H1 (cell line): Measurements from ENCODE around the gene ARMC9. TPM values are rescaled to one million over a fixed set of nuclear protein-coding genes. Genes with fewer than 3 reads are reported as not detected.

Source experiments
- CTCF ChIA-PET: fragments of 300-600 bp; sonication (Branson Sonifier 250); formaldehyde crosslinking; loops from one replicate; lab custom pipeline; 2021; ENCODE audit not compliant: partially characterized antibody; lab: Charles Lee
- POLR2A ChIA-PET: fragments of 300-600 bp; sonication (Branson Sonifier 250); formaldehyde crosslinking; loops from one replicate; lab custom pipeline; 2021; ENCODE audit warnings: inconsistent platforms; ENCODE audit not compliant: partially characterized antibody; lab: Charles Lee
- DNase-seq, 2 experiments: peaks; one replicate each; pipeline versions ENCODE4 v3.0.0 to v3.0.0-alpha.2; 2010 to 2022; ENCODE audit warnings: low spot score in 2 of 2, low read depth in 1 of 2, mixed read lengths in 1 of 2
- FAIRE-seq: peaks from 2 replicates; lab custom pipeline; 2011; peaks lifted over from hg19 to GRCh38; lab: Jason Lieb, UNC
- H2AFZ ChIP-seq: 2 replicates; pipeline ENCODE4 v1.8.1; 2012; ENCODE audit warnings: low read length, inconsistent platforms
- H2AK5ac ChIP-seq: 2 replicates; pipeline ENCODE4 v1.6.1; 2013; ENCODE audit warnings: low read depth, low read length
- H2BK120ac ChIP-seq: replicated peaks from 2 replicates; pipeline ENCODE3; 2013; ENCODE audit warnings: low read depth, low read length, inconsistent platforms
- H2BK12ac ChIP-seq: 2 replicates; pipeline ENCODE4 v1.6.1; 2013; ENCODE audit warnings: low read depth, low read length
- H2BK15ac ChIP-seq: 2 replicates; pipeline ENCODE4 v1.6.1; 2013; ENCODE audit warnings: low read length
- H2BK20ac ChIP-seq: 2 replicates; pipeline ENCODE4 v1.6.1; 2013; ENCODE audit warnings: low read length
- H2BK5ac ChIP-seq: 2 replicates; pipeline ENCODE4 v1.6.1; 2013; ENCODE audit warnings: low read depth, low read length
- H3K14ac ChIP-seq: 2 replicates; pipeline ENCODE4 v1.6.1; 2013; ENCODE audit warnings: inconsistent platforms; ENCODE audit not compliant: insufficient read length
- H3K18ac ChIP-seq: 2 replicates; pipeline ENCODE4 v1.6.1; 2013; ENCODE audit warnings: low read length; ENCODE audit errors: extremely low read depth
- H3K23ac ChIP-seq: 2 replicates; pipeline ENCODE4 v1.6.1; 2013; ENCODE audit warnings: inconsistent platforms; ENCODE audit not compliant: insufficient read length
- H3K23me2 ChIP-seq: 2 replicates; pipeline ENCODE4 v1.6.1; 2013; ENCODE audit warnings: low read depth, low read length
- H3K27ac ChIP-seq: 2 replicates; pipeline ENCODE4 v1.6.1; 2011; ENCODE audit warnings: low read depth, low read length, inconsistent platforms
- H3K27me3 ChIP-seq, 4 experiments: replicated peaks in 1 of 4; 1 replicate in 1 of 4; 2 replicates in 3 of 4; pipeline versions ENCODE4 v1.6.1 to v1.8.1; 2011 to 2013; ENCODE audit warnings: low read length in 3 of 4, mild to moderate bottlenecking in 3 of 4, inconsistent platforms in 2 of 4, mixed read lengths in 2 of 4, moderate library complexity in 1 of 4; ENCODE audit not compliant: control insufficient read depth in 3 of 4, insufficient read depth in 3 of 4; ENCODE audit errors: extremely low read depth in 1 of 4
- H3K36me3 ChIP-seq, 4 experiments: 2 replicates each; pipeline versions ENCODE4 v1.6.1 to v1.8.1; 2011 to 2013; ENCODE audit warnings: mild to moderate bottlenecking in 4 of 4, low read length in 3 of 4, moderate library complexity in 2 of 4, control low read depth in 1 of 4, inconsistent platforms in 1 of 4; ENCODE audit not compliant: insufficient read depth in 4 of 4, control insufficient read depth in 2 of 4
- H3K4ac ChIP-seq: replicated peaks from 2 replicates; pipeline ENCODE3; 2013; ENCODE audit warnings: low read length, low read depth, mixed read lengths, inconsistent platforms; ENCODE audit not compliant: insufficient read length
- H3K4me1 ChIP-seq, 4 experiments: replicated peaks in 1 of 4; 1 replicate in 1 of 4; 2 replicates in 3 of 4; pipeline versions ENCODE4 v1.6.1 to v1.8.1; 2011 to 2013; ENCODE audit warnings: low read length in 3 of 4, inconsistent platforms in 2 of 4, mixed read lengths in 1 of 4; ENCODE audit not compliant: insufficient read depth in 4 of 4, control insufficient read depth in 3 of 4
- H3K4me2 ChIP-seq, 2 experiments: 2 replicates each; pipeline versions ENCODE4 v1.6.1 to v1.8.1; 2011 to 2013; ENCODE audit warnings: low read depth in 2 of 2, low read length in 2 of 2, control low read depth in 1 of 2, inconsistent platforms in 1 of 2, mild to moderate bottlenecking in 1 of 2; ENCODE audit not compliant: insufficient read depth in 1 of 2
- H3K4me3 ChIP-seq, 4 experiments: fragments of 200-600, 300-600 bp in 1 of 4; sonication (generic), shearing (Covaris generic), sonication (Bioruptor Twin) in 1 of 4; 2 replicates each; pipeline versions ENCODE4 v1.5.1 to v1.8.1; 2011 to 2016; ENCODE audit warnings: low read length in 4 of 4, low read depth in 3 of 4, control low read depth in 2 of 4, inconsistent platforms in 2 of 4, mild to moderate bottlenecking in 2 of 4, mixed read lengths in 1 of 4, moderate library complexity in 1 of 4; ENCODE audit not compliant: insufficient read depth in 2 of 4; ENCODE audit errors: extremely low read depth in 1 of 4
- H3K56ac ChIP-seq: replicated peaks from 2 replicates; pipeline ENCODE3; 2013; ENCODE audit warnings: low read depth, mild to moderate bottlenecking, mixed read lengths, low read length, inconsistent platforms; ENCODE audit not compliant: insufficient read length
- H3K79me1 ChIP-seq: 2 replicates; pipeline ENCODE4 v1.6.1; 2013; ENCODE audit warnings: low read depth, low read length, control low read depth
- H3K79me2 ChIP-seq, 2 experiments: 2 replicates each; pipeline versions ENCODE4 v1.6.1 to v1.8.1; 2012 to 2013; ENCODE audit warnings: low read length in 2 of 2, mild to moderate bottlenecking in 2 of 2, inconsistent platforms in 1 of 2; ENCODE audit not compliant: insufficient read depth in 2 of 2, control insufficient read depth in 1 of 2
- H3K9ac ChIP-seq, 4 experiments: replicated peaks in 1 of 4; 1 replicate in 1 of 4; 2 replicates in 3 of 4; pipeline versions ENCODE4 v1.6.1 to v1.8.1; 2011 to 2013; ENCODE audit warnings: low read depth in 3 of 4, low read length in 3 of 4, control low read depth in 2 of 4, mild to moderate bottlenecking in 2 of 4, moderate library complexity in 2 of 4, inconsistent platforms in 1 of 4; ENCODE audit errors: extremely low read depth in 1 of 4
- H3K9me3 ChIP-seq, 2 experiments: 2 replicates each; pipeline versions ENCODE4 v1.6.1 to v1.8.1; 2012 to 2013; ENCODE audit warnings: mild to moderate bottlenecking in 2 of 2, moderate library complexity in 2 of 2, control low read depth in 1 of 2, inconsistent platforms in 1 of 2, low read depth in 1 of 2, low read length in 1 of 2, mixed read lengths in 1 of 2; ENCODE audit not compliant: insufficient read depth in 2 of 2
- H4K20me1 ChIP-seq, 2 experiments: replicated peaks in 1 of 2; 2 replicates each; pipeline versions ENCODE3 to v1.8.1; 2011 to 2013; ENCODE audit warnings: inconsistent platforms in 2 of 2, low read length in 2 of 2, mild to moderate bottlenecking in 1 of 2; ENCODE audit not compliant: insufficient read depth in 2 of 2, control insufficient read depth in 1 of 2
- H4K5ac ChIP-seq: 2 replicates; pipeline ENCODE4 v1.6.1; 2013; ENCODE audit warnings: low read length, low read depth, mixed read lengths, inconsistent platforms; ENCODE audit not compliant: insufficient read length
- H4K8ac ChIP-seq: 2 replicates; pipeline ENCODE4 v1.8.0; 2013; ENCODE audit warnings: mild to moderate bottlenecking, moderate library complexity, low read length, inconsistent platforms; ENCODE audit not compliant: insufficient read depth; ENCODE audit errors: extremely low read depth
- H4K91ac ChIP-seq: replicated peaks from 2 replicates; pipeline ENCODE3; 2013; ENCODE audit warnings: low read length, mixed read lengths, inconsistent platforms; ENCODE audit not compliant: insufficient read length
- CHD1 ChIP-seq: IDR thresholded peaks from 2 replicates; pipeline ENCODE4 v1.6.1; 2012; ENCODE audit warnings: low read depth, low read length, improper control_type of control experiment
- GABPA ChIP-seq: IDR thresholded peaks from 2 replicates; pipeline ENCODE4 v1.6.1; 2011; ENCODE audit warnings: mild to moderate bottlenecking, low read length, moderate library complexity, borderline replicate concordance; ENCODE audit not compliant: insufficient read depth
- JUND ChIP-seq: IDR thresholded peaks from 2 replicates; pipeline ENCODE4 v1.6.1; 2011; ENCODE audit warnings: mild to moderate bottlenecking, improper control_type of control experiment, low read length
- KDM5A ChIP-seq: fragments of 200-600 bp; IDR thresholded peaks from 2 replicates; pipeline ENCODE4 v1.7.1; 2012; ENCODE audit warnings: mild to moderate bottlenecking, low read length, inconsistent platforms, mixed read lengths
- MAFK ChIP-seq: IDR thresholded peaks from 2 replicates; pipeline ENCODE4 v1.6.1; 2012; ENCODE audit warnings: low read depth, mild to moderate bottlenecking, improper control_type of control experiment, low read length
- NRF1 ChIP-seq: IDR thresholded peaks from 2 replicates; pipeline ENCODE4 v1.6.1; 2011; ENCODE audit warnings: mild to moderate bottlenecking, low read depth, low read length, improper control_type of control experiment
- WGBS, 2 experiments: shearing (Covaris generic) in 1 of 2; methylation state at CpG; one replicate each; pipeline versions ENCODE4 v1.1.6 to v1.1.7; 2013 to 2015; ENCODE audit warnings: low lambda C conversion rate in 2 of 2, mixed read lengths in 2 of 2, inconsistent platforms in 1 of 2, low coverage in 1 of 2, missing lambda C conversion rate in 1 of 2; ENCODE audit not compliant: insufficient replicate concordance in 2 of 2, insufficient coverage in 1 of 2, insufficient read length in 1 of 2; ENCODE audit errors: extremely low coverage in 1 of 2, missing lambda C conversion rate in 1 of 2; 5-methylcytosine and 5-hydroxymethylcytosine counted together
- polyA plus RNA-seq, 7 experiments: library from polyadenylated mRNA; depleted of rRNA in 3 of 7; stranded (reverse) in 5 of 7; unstranded in 2 of 7; fragments of >200 nt in 5 of 7; fragments of 200-250 nt in 2 of 7; gene quantifications; 1 replicate in 5 of 7; 2 replicates in 1 of 7; 4 replicates in 1 of 7; pipeline versions ENCODE4 v1.2.1 to v1.2.3, GENCODE V29; 2011 to 2013; ENCODE audit warnings: missing spikeins in 2 of 7, mixed read lengths in 2 of 7
- total RNA-seq: library from RNA; stranded (reverse); fragmentation: NEBNext Ultra II Directional; extraction: Animal tissue kit (Norgen Biotek cat#: 25700); gene quantifications from 2 replicates; pipeline ENCODE4 v1.2.1, GENCODE V29; 2021

ARMC9 gene
- total and polyA plus RNA-seq, 2 of the 8 experiments (the other 6 are each of a cell fraction or from before 2014, with no cell fraction given), result 23.2 to 36.1 TPM

DNA sequence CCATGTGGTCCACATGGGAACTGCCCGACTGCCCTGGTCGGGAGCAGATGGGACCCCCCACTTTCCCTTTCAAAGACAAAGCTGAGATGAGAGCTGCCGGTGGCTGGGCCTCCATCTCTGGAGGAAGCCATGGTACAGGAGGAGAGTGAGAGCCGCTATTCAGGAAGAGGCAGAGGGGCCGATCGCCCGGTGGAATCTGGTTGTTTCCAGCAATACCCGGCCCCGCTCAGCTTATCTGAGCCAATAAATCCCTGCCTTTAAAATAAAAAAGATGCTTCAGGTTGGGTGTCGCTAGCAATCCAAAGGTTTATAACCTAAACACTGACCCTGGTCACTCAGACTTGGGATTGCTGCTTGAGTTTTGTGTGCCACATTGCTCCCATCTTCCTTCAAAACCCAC is 181.9 kb downstream of the ARMC9 start:
- Histone ChIP-seq H2AFZ (no peak overlapping the region), H3K14ac (no peak overlapping the region), H3K27me3 (no peaks in the 10 kb centered on the region; a peak in 2 of 7 replicates), H3K56ac (no peak overlapping the region), H4K5ac (no peak overlapping the region), H4K91ac (peak overlapping the region; percentile 75), H3K23ac (no peak overlapping the region), H4K20me1 (no peaks in the 10 kb centered on the region), H2BK20ac (peak overlapping the region; percentile 98), H2AK5ac (peak overlapping the region; percentile 43; the same call in 1 of the 2 replicates), H3K27ac (no peak overlapping the region), H4K8ac (no peak overlapping the region), H2BK5ac (peak overlapping the region; percentile 48; the same call in 1 of the 2 replicates), H3K79me2 (no peaks in the 10 kb centered on the region), H3K23me2 (peaks cover 8% of the 10 kb centered on the region; the same call in 1 of the 2 replicates), H3K9ac (no peak overlapping the region), H3K4ac (peak overlapping the region; percentile 55), H3K4me1 (peaks cover 4 to 15% (median 8%) of the 10 kb centered on the region in 4 experiments), H2BK120ac (no peak overlapping the region), H3K36me3 (no peaks in the 10 kb centered on the region), H3K4me3 (no peak overlapping the region), H2BK15ac (peak overlapping the region; percentile 48; the same call in 1 of the 2 replicates), H3K79me1 (no peaks in the 10 kb centered on the region), H3K4me2 (no peak overlapping the region), H2BK12ac (peak overlapping the region; percentile 98), H3K9me3 (peaks cover 0 to 3% of the 10 kb centered on the region in 2 experiments; a peak in 1 of 4 replicates), H3K18ac (peak overlapping the region; percentile 66; the same call in 1 of the 2 replicates)
- DNase-seq, result no peak
- POLR2A ChIA-PET, result interaction anchor here (1.2 kb wide), 1 partner anchor 73 kb away, joined by 5 read pairs; no protein-coding TSS in a partner anchor
- WGBS, 2 experiments, result 96% methylated on average over 10 of the region's 10 CpGs; no CpG with 5 or more reads in 1 of the 2 experiments
- no peak for FAIRE-seq
- TF ChIP-seq CHD1 (no peak), KDM5A (no peak), MAFK (no peak), JUND (no peak), NRF1 (no peak), GABPA (no peak)
- CTCF ChIA-PET, result interaction anchor here (0.6 to 26.8 kb wide), 3 partner anchors 9 to 54 kb away, joined by 3 to 617 read pairs (median 4); partner anchors contain the start of gene B3GNT7
